GM12878 (cell line): ENCODE data around the gene SPTLC3. TPM values are rescaled to one million over a fixed set of nuclear protein-coding genes. Genes with fewer than 3 reads are reported as not detected.

ENCODE experiments used
- ATAC-seq: fragments of 200-7000 bp; cut with Tn5 transposase; 3 replicates; pipeline ENCODE4 v1.9.1; 2020; ENCODE audit warnings: mild to moderate bottlenecking, moderate library complexity
- BruUV-seq: library from RNA; stranded (reverse); fragments of 400-500 nt; replicated peaks from 2 replicates; lab custom pipeline; 2021; lab: Mats Ljungman, UMichigan
- CTCF ChIA-PET: fragments of 300-600 bp; sonication (Branson Sonifier 250); formaldehyde crosslinking; extraction: SDS; loops from one replicate; lab custom pipeline; 2021; ENCODE audit warnings: inconsistent platforms; lab: Yijun Ruan, JAX
- POLR2A ChIA-PET: fragments of 350-600 bp; formaldehyde crosslinking; extraction: SDS; loops from one replicate; lab custom pipeline; 2021; ENCODE audit warnings: inconsistent platforms; lab: Charles Lee
- RAD21 ChIA-PET: fragments of 300-600 bp; sonication (Branson Sonifier 250); formaldehyde crosslinking; loops from one replicate; lab custom pipeline; 2023; ENCODE audit warnings: antibody characterized with exemption; ENCODE audit not compliant: unreplicated experiment; lab: Charles Lee
- SMC1A ChIA-PET: fragments of 300-600 bp; sonication (Branson Sonifier 250); formaldehyde crosslinking; loops from one replicate; lab custom pipeline; 2023; ENCODE audit not compliant: unreplicated experiment, uncharacterized antibody; lab: Charles Lee
- DNase-seq: peaks from one replicate; pipeline ENCODE4 v3.0.0-alpha.2; 2011; ENCODE audit warnings: low read depth, low spot score
- FAIRE-seq: peaks from 3 replicates; lab custom pipeline; 2011; peaks lifted over from hg19 to GRCh38; lab: Jason Lieb, UNC
- H2AFZ ChIP-seq: 2 replicates; pipeline ENCODE4 v1.6.0; 2011; ENCODE audit warnings: low read depth, low read length, control low read depth; ENCODE audit not compliant: control insufficient read depth
- H3K27ac ChIP-seq: 2 replicates; pipeline ENCODE4 v1.5.1; 2011; ENCODE audit warnings: control low read depth; ENCODE audit not compliant: control insufficient read depth, insufficient read depth
- H3K27me3 ChIP-seq, 2 experiments: replicated peaks in 1 of 2; 2 replicates each; pipeline versions ENCODE4 v1.6.0 to v1.6.1; 2011; ENCODE audit warnings: low read length in 1 of 2; ENCODE audit not compliant: control insufficient read depth in 2 of 2, insufficient read depth in 2 of 2
- H3K36me3 ChIP-seq, 2 experiments: 2 replicates each; pipeline ENCODE4 v1.5.1; 2011; ENCODE audit warnings: low read length in 1 of 2; ENCODE audit not compliant: control insufficient read depth in 2 of 2, insufficient read depth in 2 of 2
- H3K4me1 ChIP-seq: 2 replicates; pipeline ENCODE4 v1.6.1; 2011; ENCODE audit warnings: mild to moderate bottlenecking, low read length, moderate library complexity, mixed read lengths; ENCODE audit not compliant: control insufficient read depth, insufficient read depth
- H3K4me2 ChIP-seq: 2 replicates; pipeline ENCODE4 v1.6.0; 2011; ENCODE audit warnings: control low read depth; ENCODE audit not compliant: control insufficient read depth, insufficient read depth
- H3K4me3 ChIP-seq: fragments of 200-600 bp; sonication (generic); 2 replicates; pipeline ENCODE4 v1.5.1; 2016
- H3K79me2 ChIP-seq: 2 replicates; pipeline ENCODE4 v1.6.0; 2011; ENCODE audit warnings: low read length; ENCODE audit not compliant: control insufficient read depth, insufficient read depth
- H3K9ac ChIP-seq: 2 replicates; pipeline ENCODE4 v1.8.0; 2011; ENCODE audit warnings: low read length, control low read depth, mixed read lengths; ENCODE audit not compliant: control insufficient read depth, insufficient read depth
- H3K9me3 ChIP-seq: replicated peaks from 3 replicates; pipeline ENCODE4 v1.5.1; 2011; ENCODE audit warnings: mild to moderate bottlenecking, low read length; ENCODE audit not compliant: control insufficient read depth, insufficient read depth
- H4K20me1 ChIP-seq: 2 replicates; pipeline ENCODE4 v1.6.0; 2011; ENCODE audit not compliant: control insufficient read depth, insufficient read depth
- BCLAF1 ChIP-seq: fragments of 450-650 bp; IDR thresholded peaks from 2 replicates; pipeline ENCODE4 v1.6.1; 2017; ENCODE audit warnings: antibody characterized with exemption, mild to moderate bottlenecking, moderate library complexity
- DPF2 ChIP-seq: fragments of 450-650 bp; IDR thresholded peaks from 2 replicates; pipeline ENCODE4 v1.6.1; 2017; ENCODE audit warnings: mild to moderate bottlenecking
- ELK1 ChIP-seq: IDR thresholded peaks from 2 replicates; pipeline ENCODE4 v1.6.1; 2012; ENCODE audit warnings: low read depth, low read length, improper control_type of control experiment
- HSF1 ChIP-seq: fragments of 150-350 bp; IDR thresholded peaks from 2 replicates; pipeline ENCODE4 v1.6.1; 2014; ENCODE audit warnings: mild to moderate bottlenecking, low read depth, low read length
- IKZF2 ChIP-seq, 2 experiments: fragments of 450-650 bp; IDR thresholded peaks; 2 replicates each; pipeline ENCODE4 v1.6.1; 2017; ENCODE audit warnings: mild to moderate bottlenecking in 2 of 2, moderate library complexity in 2 of 2
- IRF3 ChIP-seq: fragments of 450-650 bp; IDR thresholded peaks from 2 replicates; pipeline ENCODE4 v1.6.1; 2014; ENCODE audit warnings: mild to moderate bottlenecking
- KLF5 ChIP-seq: fragments of 450-650 bp; IDR thresholded peaks from 2 replicates; pipeline ENCODE4 v1.6.1; 2014; ENCODE audit warnings: mild to moderate bottlenecking; ENCODE audit not compliant: partially characterized antibody
- NFXL1 ChIP-seq: fragments of 450-650 bp; IDR thresholded peaks from 2 replicates; pipeline ENCODE4 v1.6.1; 2017; ENCODE audit warnings: antibody characterized with exemption, mild to moderate bottlenecking, borderline replicate concordance
- NR2C2 ChIP-seq: IDR thresholded peaks from 2 replicates; pipeline ENCODE4 v1.6.1; 2011; ENCODE audit warnings: borderline replicate concordance, low read depth; ENCODE audit not compliant: control insufficient read depth, insufficient read length
- REST ChIP-seq: IDR thresholded peaks from 2 replicates; pipeline ENCODE4 v1.6.1; 2012; ENCODE audit warnings: mild to moderate bottlenecking, low read depth, low read length
- SMAD5 ChIP-seq: IDR thresholded peaks from 2 replicates; pipeline ENCODE4 v1.6.1; 2016; ENCODE audit warnings: antibody characterized with exemption, low read depth
- STAT1 ChIP-seq: fragments of 450-650 bp; conservative IDR thresholded peaks from 2 replicates; pipeline ENCODE4 v1.6.1; 2014; ENCODE audit warnings: antibody characterized with exemption, mild to moderate bottlenecking
- WGBS: methylation state at CpG from one replicate; pipeline ENCODE4 v1.1.6; 2016; ENCODE audit warnings: low lambda C conversion rate; ENCODE audit not compliant: insufficient replicate concordance, insufficient coverage; ENCODE audit errors: missing lambda C conversion rate; 5-methylcytosine and 5-hydroxymethylcytosine counted together
- in situ Hi-C: fragments of 300-500 bp; cut with MboI; formaldehyde crosslinking; loops from 9 replicates; pipeline ENCODE4 v1.14.3; 2018; ENCODE audit warnings: mixed read lengths
- intact Hi-C: fragments of 100-400 bp; cut with micrococcal nuclease; formaldehyde crosslinking; loops from one replicate; pipeline ENCODE4 v1.14.2; 2022; ENCODE audit not compliant: unreplicated experiment
- polyA plus RNA-seq, 11 experiments: library from polyadenylated mRNA; depleted of rRNA in 4 of 11; unstranded in 6 of 11; stranded (reverse) in 5 of 11; fragments of >200 nt; fragmentation: Nextera tagmentation in 4 of 11; fragmentation: Illumina TruSeq in 1 of 11; extraction: Ambion mirVana in 4 of 11; extraction: Trizol in 1 of 11; gene quantifications; 1 replicate in 1 of 11; 2 replicates in 10 of 11; pipeline versions ENCODE4 v1.2.1 to v1.2.3, GENCODE V29; 2011 to 2016; ENCODE audit warnings: inconsistent platforms in 2 of 11, missing spikeins in 2 of 11, low read depth in 1 of 11
- total RNA-seq, 4 experiments: library from RNA; depleted of rRNA in 3 of 4; stranded (reverse); fragments of >200 nt in 3 of 4; fragmentation: Illumina TruSeq in 1 of 4; extraction: Trizol in 1 of 4; gene quantifications; 2 replicates each; pipeline versions ENCODE4 v1.2.1 to v1.2.3, GENCODE V29; 2013 to 2021

Gene SPTLC3
- total and polyA plus RNA-seq, 10 of the 15 experiments (the other 5 are each of a cell fraction or from before 2014, with no cell fraction given), result 0.04 to 0.29 (median 0.06) TPM; not detected in 7

GRCh38 chr20:13125486-13125885 lies 116.7 kb downstream of the SPTLC3 start (continued):
- TF ChIP-seq HSF1, result no peak
- TF ChIP-seq NR2C2, result no peak
- TF ChIP-seq NFXL1, result no peak
- TF ChIP-seq STAT1, result no peak
- TF ChIP-seq ELK1, result no peak

- ChIA-PET POLR2A (no interaction called here), CTCF (no interaction called here), RAD21 (no interaction called here), SMC1A (no interaction called here)
- H3K9me3 ChIP-seq, result no peaks in the 10 kb centered on the region
- H3K9ac ChIP-seq, result no peak overlapping the region
- peaks cover 0 to 2% of the 10 kb centered on the region in 2 experiments; a peak in 2 of 4 replicates for H3K27me3 ChIP-seq
- intact Hi-C loops (no loop called here), in situ Hi-C loops (no loop called here)
- FAIRE-seq (no peak), DNase-seq (no peak), ATAC-seq (no peak)
- H2AFZ ChIP-seq, result no peak overlapping the region
- no TSS peak for BruUV-seq
- no peak overlapping the region for H3K4me3 ChIP-seq
- WGBS, result 86% methylated on average over 1 of the region's 1 CpG
- no peak overlapping the region for H3K27ac ChIP-seq
- no peak overlapping the region for H3K4me2 ChIP-seq
- H4K20me1 ChIP-seq, result no peaks in the 10 kb centered on the region; the same call in 1 of the 2 replicates
- no peaks in the 10 kb centered on the region for H3K4me1 ChIP-seq
- no peaks in the 10 kb centered on the region for H3K36me3 ChIP-seq
- no peaks in the 10 kb centered on the region for H3K79me2 ChIP-seq
- TF ChIP-seq DPF2 (no peak), SMAD5 (no peak), IRF3 (no peak), BCLAF1 (no peak), KLF5 (no peak), REST (no peak), IKZF2 (IDR thresholded peaks at IDR 0.05) (no peak)
Measured at GRCh38 chr20:13128173-13128572, 119.4 kb downstream of the SPTLC3 start.
